Nephron progenitor cell (in vitro differentiated cells): ENCODE data around the gene FRZB.
A peak's percentile ranks its signal among the peaks of the same experiment; 100 is the strongest.

Source experiments
- DNase-seq: peaks from one replicate; pipeline ENCODE4 v3.0.0; 2021
- H3K27ac Mint-ChIP-seq: 2 replicates; pipeline ENCODE4 v1.8.0; 2021; ENCODE audit warnings: mild to moderate bottlenecking, moderate library complexity, mixed read lengths
- H3K27me3 Mint-ChIP-seq: 2 replicates; pipeline ENCODE4 v1.8.0; 2021; ENCODE audit warnings: mild to moderate bottlenecking, low read depth, mixed read lengths; ENCODE audit not compliant: poor library complexity
- H3K36me3 Mint-ChIP-seq: 2 replicates; pipeline ENCODE4 v1.8.0; 2021; ENCODE audit warnings: low read depth, mixed read lengths
- H3K4me1 Mint-ChIP-seq: 2 replicates; pipeline ENCODE4 v1.8.0; 2021; ENCODE audit warnings: mixed read lengths
- H3K4me3 Mint-ChIP-seq: 2 replicates; pipeline ENCODE4 v1.8.0; 2021; ENCODE audit warnings: mild to moderate bottlenecking, moderate library complexity, mixed read lengths
- H3K9me3 Mint-ChIP-seq: 2 replicates; pipeline ENCODE4 v1.8.0; 2021; ENCODE audit warnings: mild to moderate bottlenecking, moderate library complexity, mixed read lengths
- TF ChIP-seq, protein P1 (sequence below): fragments of 200-600 bp; sonication (generic); IDR thresholded peaks from 2 replicates; pipeline ENCODE4 v1.5.0; 2021; ENCODE audit warnings: antibody characterized with exemption

The FRZB gene

DNA sequence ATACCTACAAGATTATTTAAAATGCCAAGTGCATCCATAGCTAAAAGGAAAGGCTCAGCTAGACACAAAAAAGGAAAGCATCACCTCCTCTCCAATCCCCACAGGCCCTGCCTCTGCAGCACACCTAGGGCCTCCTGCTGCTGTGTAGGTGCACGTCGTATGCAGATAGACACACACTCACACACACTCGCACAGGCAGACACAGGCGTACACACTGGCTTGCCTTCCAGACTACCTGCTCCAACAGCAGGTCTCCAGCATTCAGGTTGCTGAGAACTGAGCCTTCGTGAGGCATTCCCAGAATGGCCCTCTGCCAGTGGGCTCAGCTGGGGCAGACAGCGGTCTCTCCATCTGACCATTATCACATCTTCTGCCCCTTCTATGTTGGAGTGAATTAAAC is 35.3 kb upstream of the FRZB start:
- TF ChIP-seq, protein P1, sequence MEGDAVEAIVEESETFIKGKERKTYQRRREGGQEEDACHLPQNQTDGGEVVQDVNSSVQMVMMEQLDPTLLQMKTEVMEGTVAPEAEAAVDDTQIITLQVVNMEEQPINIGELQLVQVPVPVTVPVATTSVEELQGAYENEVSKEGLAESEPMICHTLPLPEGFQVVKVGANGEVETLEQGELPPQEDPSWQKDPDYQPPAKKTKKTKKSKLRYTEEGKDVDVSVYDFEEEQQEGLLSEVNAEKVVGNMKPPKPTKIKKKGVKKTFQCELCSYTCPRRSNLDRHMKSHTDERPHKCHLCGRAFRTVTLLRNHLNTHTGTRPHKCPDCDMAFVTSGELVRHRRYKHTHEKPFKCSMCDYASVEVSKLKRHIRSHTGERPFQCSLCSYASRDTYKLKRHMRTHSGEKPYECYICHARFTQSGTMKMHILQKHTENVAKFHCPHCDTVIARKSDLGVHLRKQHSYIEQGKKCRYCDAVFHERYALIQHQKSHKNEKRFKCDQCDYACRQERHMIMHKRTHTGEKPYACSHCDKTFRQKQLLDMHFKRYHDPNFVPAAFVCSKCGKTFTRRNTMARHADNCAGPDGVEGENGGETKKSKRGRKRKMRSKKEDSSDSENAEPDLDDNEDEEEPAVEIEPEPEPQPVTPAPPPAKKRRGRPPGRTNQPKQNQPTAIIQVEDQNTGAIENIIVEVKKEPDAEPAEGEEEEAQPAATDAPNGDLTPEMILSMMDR, result no peak
- Mint-ChIP-seq H3K36me3 (peaks cover 14% of the 10 kb centered on the region), H3K27me3 (no peaks in the 10 kb centered on the region), H3K4me3 (no peak overlapping the region), H3K4me1 (peaks cover 18% of the 10 kb centered on the region), H3K27ac (peak overlapping the region; percentile 2), H3K9me3 (no peaks in the 10 kb centered on the region)
- DNase-seq, result no peak

DNA sequence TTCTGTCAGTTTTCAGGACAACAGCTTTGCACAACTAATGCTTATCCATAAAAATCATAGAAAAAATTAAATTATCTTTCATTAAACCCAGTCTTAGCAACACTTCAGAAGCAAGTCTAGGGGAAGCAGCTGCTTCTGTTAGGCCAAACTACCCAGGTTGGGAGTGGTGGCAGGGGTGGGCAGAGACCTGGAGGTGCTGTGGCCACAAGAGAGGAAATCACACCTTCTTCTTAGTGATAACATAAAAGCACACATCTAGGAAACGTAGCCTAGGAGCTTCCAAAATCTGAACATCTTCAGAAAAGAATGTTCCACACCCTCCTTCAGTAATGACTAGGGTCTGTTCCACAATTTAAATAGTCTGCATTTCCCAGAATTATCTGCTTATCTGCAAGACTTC is 32.3 kb upstream of the FRZB start:
- no peak for DNase-seq
- H3K4me3 Mint-ChIP-seq, result no peak overlapping the region
- peaks cover 7% of the 10 kb centered on the region for H3K9me3 Mint-ChIP-seq
- H3K27ac Mint-ChIP-seq, result no peak overlapping the region
- H3K36me3 Mint-ChIP-seq, result peaks cover 18% of the 10 kb centered on the region
- TF ChIP-seq, protein P1, result no peak
- peaks cover 5% of the 10 kb centered on the region for H3K4me1 Mint-ChIP-seq
- H3K27me3 Mint-ChIP-seq, result no peaks in the 10 kb centered on the region

DNA sequence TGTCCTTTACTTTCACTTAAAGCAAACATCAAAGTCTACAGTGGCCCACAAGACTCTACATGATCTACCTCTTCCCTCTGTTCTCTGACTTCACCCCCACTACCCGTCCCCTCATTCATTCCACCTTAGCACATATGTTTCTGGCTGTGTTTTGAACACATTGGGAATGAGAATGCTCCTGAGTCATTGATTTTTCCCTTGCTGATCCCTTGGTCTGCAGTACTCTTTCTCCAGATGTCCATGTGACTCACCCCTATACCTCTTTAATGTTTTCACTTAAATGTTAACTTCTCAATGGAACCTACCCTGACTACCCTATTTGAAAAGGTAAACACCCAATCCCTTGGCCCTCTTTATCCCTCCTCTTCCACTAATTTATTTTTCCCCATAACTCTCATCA is 30.7 kb upstream of the FRZB start:
- Mint-ChIP-seq H3K27me3 (no peaks in the 10 kb centered on the region), H3K4me1 (peaks cover 5% of the 10 kb centered on the region), H3K4me3 (no peak overlapping the region), H3K9me3 (peaks cover 7% of the 10 kb centered on the region), H3K36me3 (peaks cover 17% of the 10 kb centered on the region), H3K27ac (no peak overlapping the region)
- TF ChIP-seq, protein P1, result no peak
- DNase-seq, result no peak

DNA sequence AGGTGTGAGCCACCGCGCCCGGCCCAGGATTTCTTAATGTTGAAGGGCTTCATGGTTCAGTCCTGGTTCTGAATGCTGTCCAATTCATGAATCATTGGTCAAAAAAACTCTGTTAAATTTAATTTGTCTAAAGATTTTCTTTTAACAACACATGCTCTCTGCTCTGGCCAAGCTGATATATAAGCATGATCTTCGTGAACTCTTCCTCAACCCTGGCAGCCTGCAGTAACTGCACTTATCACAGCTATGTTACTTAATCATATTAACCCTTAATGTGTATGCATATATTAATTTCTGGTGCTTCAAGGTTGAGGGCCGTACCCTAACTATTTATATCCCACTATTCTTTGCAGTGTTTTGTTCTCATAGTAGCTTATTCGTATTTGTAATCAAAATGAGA is 29.4 kb upstream of the FRZB start:
- TF ChIP-seq, protein P1, result no peak
- DNase-seq, result no peak
- H3K9me3 Mint-ChIP-seq, result peaks cover 7% of the 10 kb centered on the region
- H3K4me3 Mint-ChIP-seq, result no peak overlapping the region
- no peaks in the 10 kb centered on the region for H3K27me3 Mint-ChIP-seq
- H3K4me1 Mint-ChIP-seq, result peaks cover 15% of the 10 kb centered on the region
- no peak overlapping the region for H3K27ac Mint-ChIP-seq
- peaks cover 17% of the 10 kb centered on the region for H3K36me3 Mint-ChIP-seq

DNA sequence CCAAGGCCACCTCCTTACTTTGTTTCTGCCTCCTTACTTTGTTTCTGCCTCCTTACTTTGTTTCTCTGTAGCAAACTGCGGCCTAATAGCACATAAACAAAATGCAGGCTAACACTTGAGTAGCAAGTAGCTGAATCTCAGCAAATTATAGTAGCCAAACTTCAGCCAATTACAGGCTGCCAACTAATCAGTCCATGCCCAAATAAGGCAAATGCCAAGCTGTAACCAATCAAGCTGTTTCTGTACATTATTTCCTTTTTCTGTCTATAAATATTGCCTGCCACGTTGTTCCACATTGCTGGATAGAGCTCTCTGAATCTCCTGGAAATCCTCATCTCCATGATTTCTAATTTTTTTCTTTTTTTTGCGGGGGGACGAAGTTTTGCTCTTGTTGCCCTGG is 28.7 kb upstream of the FRZB start:
- H3K4me3 Mint-ChIP-seq, result no peak overlapping the region
- H3K9me3 Mint-ChIP-seq, result peaks cover 7% of the 10 kb centered on the region
- H3K27me3 Mint-ChIP-seq, result no peaks in the 10 kb centered on the region
- DNase-seq, result no peak
- TF ChIP-seq, protein P1, result no peak
- H3K27ac Mint-ChIP-seq, result no peak overlapping the region
- peaks cover 17% of the 10 kb centered on the region for H3K36me3 Mint-ChIP-seq
- peaks cover 21% of the 10 kb centered on the region for H3K4me1 Mint-ChIP-seq

DNA sequence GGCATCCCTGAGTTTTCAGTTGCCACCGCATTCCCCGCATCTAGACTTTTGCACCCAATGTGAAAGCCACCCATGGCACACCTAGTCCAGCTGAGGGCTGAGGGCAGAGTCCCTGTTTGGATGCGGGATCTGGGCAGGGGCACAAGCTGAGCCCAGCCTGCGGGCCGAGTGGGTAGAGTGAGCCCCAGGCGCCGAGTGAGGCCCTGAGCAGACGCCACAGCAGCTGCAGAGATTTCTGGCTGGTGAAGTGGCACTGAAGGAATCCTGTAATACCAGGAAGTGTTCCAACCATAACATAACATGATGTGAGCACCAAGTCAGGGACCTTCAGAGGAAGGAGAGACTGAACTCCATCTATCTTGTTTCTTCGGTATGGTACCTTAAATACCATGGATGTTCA is 27.7 kb upstream of the FRZB start:
- Mint-ChIP-seq H3K9me3 (peaks cover 7% of the 10 kb centered on the region), H3K4me3 (no peak overlapping the region), H3K27me3 (no peaks in the 10 kb centered on the region), H3K4me1 (peaks cover 26% of the 10 kb centered on the region), H3K27ac (no peak overlapping the region), H3K36me3 (peaks cover 17% of the 10 kb centered on the region)
- no peak for DNase-seq
- TF ChIP-seq, protein P1, result no peak
